RWPE2 (cell line): ENCODE measurements around the gene MAEA.
A peak's percentile ranks its signal among the peaks of the same experiment; 100 is the strongest.

Experiments used
- ATAC-seq: fragments of 200-7000 bp; cut with Tn5 transposase; 3 replicates; pipeline ENCODE4 v1.9.1; 2021; ENCODE audit warnings: low read depth
- DNase-seq: peaks from one replicate; pipeline ENCODE4 v3.0.0-alpha.2; 2020; ENCODE audit warnings: low spot score
- H3K27ac ChIP-seq: fragments of 450-650 bp; 2 replicates; pipeline ENCODE4 v1.5.1; 2017; ENCODE audit warnings: mild to moderate bottlenecking; ENCODE audit not compliant: poor library complexity, severe bottlenecking
- H3K27me3 ChIP-seq: fragments of 250-450 bp; sonication (Bioruptor Pico); 2 replicates; pipeline ENCODE4 v1.5.1; 2021; ENCODE audit warnings: mild to moderate bottlenecking, moderate library complexity; ENCODE audit not compliant: insufficient read depth, poor library complexity, severe bottlenecking
- H3K36me3 ChIP-seq: fragments of 250-450 bp; sonication (Bioruptor Pico); 2 replicates; pipeline ENCODE4 v1.5.1; 2020; ENCODE audit warnings: low read depth, mild to moderate bottlenecking, moderate library complexity
- H3K4me1 ChIP-seq: fragments of 250-450 bp; sonication (Bioruptor Pico); 2 replicates; pipeline ENCODE4 v1.5.1; 2021; ENCODE audit warnings: mild to moderate bottlenecking, moderate library complexity; ENCODE audit not compliant: insufficient read depth, poor library complexity, severe bottlenecking
- H3K4me3 ChIP-seq: fragments of 250-450 bp; sonication (Bioruptor Pico); 2 replicates; pipeline ENCODE4 v1.5.1; 2021; ENCODE audit warnings: mild to moderate bottlenecking, moderate library complexity; ENCODE audit not compliant: severe bottlenecking
- H3K9me3 ChIP-seq: fragments of 250-450 bp; sonication (Bioruptor Pico); 2 replicates; pipeline ENCODE4 v1.5.1; 2021; ENCODE audit warnings: mild to moderate bottlenecking, moderate library complexity; ENCODE audit not compliant: severe bottlenecking
- CTCF ChIP-seq: fragments of 450-650 bp; IDR thresholded peaks from one replicate; pipeline ENCODE4 v1.5.1; 2017; ENCODE audit warnings: mild to moderate bottlenecking, moderate library complexity; ENCODE audit not compliant: poor library complexity, severe bottlenecking

The MAEA gene

GRCh38 chr4:1337376-1337831 is 47.7 kb downstream of the MAEA start:
- no peak for TF ChIP-seq CTCF
- peak; percentile 30; the same call in 2 of the 3 replicates for ATAC-seq
- Histone ChIP-seq H3K27ac (peak overlapping the region; percentile 28), H3K4me1 (no peaks in the 10 kb centered on the region), H3K27me3 (no peaks in the 10 kb centered on the region), H3K36me3 (peaks cover 76% of the 10 kb centered on the region), H3K9me3 (peaks cover 3% of the 10 kb centered on the region), H3K4me3 (no peak overlapping the region)
- DNase-seq: no peak

- DNase-seq: no peak
- no peak for ATAC-seq
- Histone ChIP-seq H3K9me3 (peaks cover 3% of the 10 kb centered on the region), H3K27ac (peak overlapping the region; percentile 28), H3K4me1 (no peaks in the 10 kb centered on the region), H3K36me3 (peaks cover 68% of the 10 kb centered on the region), H3K27me3 (no peaks in the 10 kb centered on the region), H3K4me3 (no peak overlapping the region)
- no peak for TF ChIP-seq CTCF
Observed at GRCh38 chr4:1337951-1338751, 48.5 kb downstream of the MAEA start.

GRCh38 chr4:1338752-1339414 is 49.2 kb downstream of the MAEA start:
- peaks cover 3% of the 10 kb centered on the region for H3K9me3 ChIP-seq
- no peak for ATAC-seq
- no peaks in the 10 kb centered on the region for H3K4me1 ChIP-seq
- no peak overlapping the region for H3K27ac ChIP-seq
- H3K27me3 ChIP-seq: no peaks in the 10 kb centered on the region
- DNase-seq: no peak
- H3K4me3 ChIP-seq: no peak overlapping the region
- TF ChIP-seq CTCF: no peak
- H3K36me3 ChIP-seq: peaks cover 67% of the 10 kb centered on the region

GRCh38 chr4:1339489-1339888 is 49.8 kb downstream of the MAEA start:
- Histone ChIP-seq H3K27me3 (no peaks in the 10 kb centered on the region), H3K4me3 (no peak overlapping the region), H3K36me3 (peaks cover 63% of the 10 kb centered on the region), H3K4me1 (no peaks in the 10 kb centered on the region), H3K27ac (no peak overlapping the region), H3K9me3 (peaks cover 3% of the 10 kb centered on the region)
- no peak for DNase-seq
- no peak for TF ChIP-seq CTCF
- no peak for ATAC-seq
